Limb (tissue), 2 donors: ENCODE data around the gene AGPAT4.
"Not testable (repeated sequence)": the region's sequence is repeated elsewhere in the genome, so short reads cannot be mapped to it uniquely, and the experiment has no call there.

Experiments used
- DNase-seq, 2 donors: peaks; one replicate each; pipeline ENCODE4 v3.0.0-alpha.2; 2016; ENCODE audit errors: extremely low spot score in 2 of 2

The AGPAT4 gene

DNA sequence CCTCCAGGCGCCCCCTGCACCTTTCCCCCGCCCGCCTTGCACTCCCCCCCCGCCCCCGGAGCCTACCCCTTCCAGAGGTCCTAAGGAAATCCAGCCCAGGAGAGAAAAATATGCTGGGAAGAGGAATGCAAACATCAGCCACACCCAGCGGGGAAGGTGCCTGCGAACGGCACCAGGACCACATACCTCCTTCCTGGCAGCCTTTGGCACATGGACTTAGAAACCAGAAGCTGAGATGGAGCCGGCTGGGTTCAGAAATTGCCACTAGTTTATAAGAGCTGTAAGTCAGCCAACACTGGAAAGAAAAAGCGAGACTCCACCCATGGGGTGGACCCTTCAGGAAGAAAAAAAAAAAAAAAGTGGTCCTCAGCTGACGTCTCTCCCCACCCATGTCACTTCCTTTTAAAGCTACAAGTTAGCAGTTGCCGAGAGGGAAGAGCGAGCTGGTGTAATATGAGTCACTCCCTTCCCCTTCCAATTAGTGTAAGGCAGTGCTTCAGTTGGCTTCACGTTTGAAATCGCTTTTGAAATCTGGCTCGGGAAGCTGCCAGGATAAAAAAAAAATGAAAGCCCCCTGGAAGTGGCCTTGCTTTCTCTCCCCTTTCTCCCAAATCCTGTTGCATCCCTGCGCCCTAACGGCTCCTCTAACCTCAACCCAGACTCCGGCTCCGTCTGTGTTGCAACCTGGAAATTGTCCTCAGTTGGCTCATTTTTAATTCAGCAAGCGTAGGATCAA is at the start of gene AGPAT4:
Gene AGPAT4, minus strand, starts transcription at position 310 of the 736 bp plus-strand sequence. CDS start 41,848 bp downstream, outside the sequence.
- DNase-seq, result peak; percentile 84 to 96

DNA sequence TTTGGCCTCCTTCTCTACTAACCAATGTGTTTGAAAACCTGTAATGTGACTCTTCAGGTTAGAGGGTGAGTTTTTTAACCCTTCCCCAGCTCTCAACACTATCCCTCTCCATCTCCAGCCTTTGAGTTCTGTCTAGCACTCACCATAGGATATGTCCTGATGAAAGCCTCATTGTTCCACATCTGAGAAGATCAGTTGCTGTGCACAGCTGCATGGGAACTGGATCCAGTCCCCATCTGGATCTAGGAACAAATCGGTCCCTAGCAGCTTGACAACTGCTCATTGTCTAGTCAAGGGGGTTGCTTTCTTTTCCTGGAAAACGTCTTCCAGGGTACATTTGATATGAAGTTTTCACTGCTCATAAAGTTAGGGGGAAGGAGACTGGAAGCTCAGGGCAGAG is 45.4 kb upstream of the AGPAT4 start:
- no peak for DNase-seq

DNA sequence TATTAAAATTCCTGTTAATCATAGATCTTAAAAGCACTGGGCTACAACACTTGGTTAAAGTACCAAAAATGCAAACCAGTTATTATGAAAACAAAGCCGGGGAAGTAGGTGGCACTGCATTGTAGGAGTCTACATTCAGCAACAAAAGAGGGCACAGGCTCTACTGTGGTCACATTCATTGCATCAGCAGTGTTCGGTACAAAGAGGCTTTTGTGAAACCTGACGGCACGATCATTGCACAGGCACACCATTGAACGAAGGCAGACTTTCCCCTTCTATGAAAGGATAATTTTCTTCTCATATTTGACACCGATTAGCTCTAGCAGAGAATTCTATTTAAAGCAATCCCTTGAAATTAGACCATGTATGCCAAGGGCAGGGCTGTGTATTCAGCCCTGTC is 44.6 kb upstream of the AGPAT4 start:
- no peak for DNase-seq

- no peak for DNase-seq
These were observed 42.7 kb upstream of the AGPAT4 start for GRCh38 chr6:161316531-161316930.

DNA sequence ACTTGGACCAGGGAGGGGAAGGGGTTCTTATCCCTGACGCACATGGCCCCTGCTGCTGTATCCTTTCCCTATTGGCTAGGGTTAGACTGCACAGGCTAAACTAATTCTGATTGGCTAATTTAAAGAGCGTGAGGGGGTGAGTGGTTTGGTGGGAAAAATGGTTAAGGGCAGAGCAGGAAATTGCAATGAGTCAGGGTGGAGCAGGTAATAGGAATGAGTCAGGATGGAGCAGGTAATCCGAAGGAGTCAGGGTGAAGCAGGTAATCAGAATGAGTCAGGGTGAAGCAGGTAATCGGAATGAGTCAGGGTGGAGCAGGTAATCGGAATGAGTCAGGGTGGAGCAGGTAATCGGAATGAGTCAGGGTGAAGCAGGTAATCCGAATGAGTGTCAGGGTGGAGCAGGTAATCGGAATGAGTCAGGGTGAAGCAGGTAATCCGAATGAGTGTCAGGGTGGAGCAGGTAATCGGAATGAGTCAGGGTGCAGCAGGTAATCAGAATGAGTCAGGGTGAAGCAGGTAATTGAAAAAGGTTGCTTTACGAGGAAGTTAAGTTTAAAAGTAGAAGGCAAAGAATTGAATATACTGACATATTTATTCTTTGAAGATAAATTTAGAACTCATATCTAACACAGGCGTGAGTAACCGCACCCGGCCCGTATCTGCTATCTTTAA is 41.5 kb upstream of the AGPAT4 start:
- not testable (repeated sequence) for DNase-seq

- not testable (repeated sequence) for DNase-seq
These were observed 40.8 kb upstream of the AGPAT4 start for GRCh38 chr6:161314541-161315245.

DNA sequence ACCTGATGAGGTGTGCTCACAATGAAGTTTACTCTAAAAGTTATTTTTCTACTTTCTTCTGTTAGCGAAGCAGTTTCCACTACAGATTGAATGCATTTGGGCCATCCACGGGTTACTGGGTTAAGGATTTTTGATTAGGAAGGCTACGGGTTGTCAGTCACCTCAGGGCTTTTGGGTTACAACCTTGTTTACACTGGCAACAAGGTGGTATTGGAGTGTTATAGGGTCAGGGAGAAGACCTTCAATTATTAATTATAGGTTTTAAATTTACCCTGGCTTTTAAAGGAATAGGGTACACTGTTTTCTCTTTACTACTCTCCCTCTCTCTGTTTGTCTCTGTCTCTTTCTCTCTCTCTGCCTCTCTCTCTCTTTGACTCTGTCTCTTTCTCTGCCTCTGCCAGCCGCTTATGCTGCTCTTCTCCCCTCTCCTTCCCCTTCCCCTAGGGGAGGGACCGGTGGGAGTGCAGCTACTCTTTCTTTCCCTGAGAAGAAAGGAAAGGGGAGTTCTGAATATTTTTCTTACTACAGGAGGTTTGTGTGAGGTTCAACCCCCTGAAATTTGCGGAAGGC is 40.2 kb upstream of the AGPAT4 start:
- no peak for DNase-seq

- not testable (repeated sequence) for DNase-seq
These were observed 39.6 kb upstream of the AGPAT4 start for GRCh38 chr6:161313475-161313874.

DNA sequence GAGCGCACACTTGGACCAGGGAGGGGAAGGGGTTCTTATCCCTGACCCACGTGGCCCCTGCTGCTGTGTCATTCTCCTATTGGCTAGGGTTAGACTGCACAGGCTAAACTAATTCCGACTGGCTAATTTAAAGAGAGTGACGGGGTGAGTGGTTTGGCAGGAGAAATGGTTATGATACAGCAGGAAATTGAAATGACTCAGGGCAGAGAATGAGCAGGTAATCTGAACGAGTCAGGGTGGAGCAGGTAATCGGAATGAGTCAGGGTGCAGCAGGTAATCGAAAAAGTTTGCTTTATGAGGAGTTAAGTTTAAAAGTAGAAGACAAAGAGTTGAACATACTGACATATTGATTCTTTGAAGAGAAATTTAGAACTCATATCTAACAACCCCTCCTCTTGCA is 35.9 kb upstream of the AGPAT4 start:
- not testable (repeated sequence) for DNase-seq

DNA sequence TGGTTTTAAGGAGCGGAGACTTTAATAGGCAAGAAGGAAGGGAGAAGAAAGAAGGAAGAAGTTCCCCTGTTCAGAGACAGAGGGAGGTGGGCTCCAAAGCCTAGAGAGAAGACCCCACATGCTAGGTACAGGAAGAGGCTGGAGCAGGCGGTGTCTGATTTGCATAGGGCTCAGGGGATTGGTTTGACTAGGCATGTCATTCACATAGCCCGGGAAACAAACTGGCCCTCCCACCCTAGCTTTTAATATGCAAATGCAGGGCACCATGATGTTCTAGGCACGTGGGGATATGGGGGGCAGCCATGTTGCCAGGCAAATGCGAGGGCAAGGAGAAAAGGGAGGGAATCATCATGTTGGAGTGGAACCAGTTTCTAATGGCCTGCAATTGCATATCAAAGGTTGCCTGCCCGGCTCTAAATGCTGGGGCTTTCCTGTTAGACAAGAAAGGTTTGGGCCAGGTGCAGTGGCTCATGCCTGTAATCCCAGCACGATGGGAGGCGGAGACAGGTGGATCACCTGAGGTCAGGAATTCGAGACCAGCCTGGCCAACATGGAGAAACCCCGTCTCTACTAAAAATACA is 34.3 kb upstream of the AGPAT4 start:
- no peak for DNase-seq

GRCh38 chr6:161305860-161306259 is 32.0 kb upstream of the AGPAT4 start:
- no peak for DNase-seq

GRCh38 chr6:161303628-161304340 is 29.9 kb upstream of the AGPAT4 start:
- no peak for DNase-seq

GRCh38 chr6:161302949-161303348 is 29.1 kb upstream of the AGPAT4 start:
- no peak for DNase-seq

DNA sequence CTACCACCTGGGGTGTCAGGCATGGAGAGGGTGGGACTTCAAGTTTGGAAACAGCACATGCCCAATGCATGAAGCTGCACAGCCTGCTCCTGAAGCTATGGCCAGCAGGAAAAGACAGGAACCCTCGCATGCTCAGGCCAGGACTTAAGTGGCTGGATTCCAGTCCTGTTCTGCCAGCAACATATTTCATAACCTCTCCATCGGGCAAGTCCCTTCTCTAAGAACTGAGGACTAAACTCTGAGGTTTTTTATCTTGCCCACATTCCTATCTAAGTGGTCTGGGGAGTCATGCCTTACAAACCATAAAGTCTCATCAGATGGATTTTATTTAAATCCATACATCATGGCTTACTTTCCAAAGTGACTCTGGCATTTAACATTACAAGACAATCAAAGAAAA is 27.5 kb upstream of the AGPAT4 start:
- DNase-seq, result no peak

GRCh38 chr6:161300823-161301222 is 27.0 kb upstream of the AGPAT4 start:
- no peak for DNase-seq

GRCh38 chr6:161299726-161300125 is 25.9 kb upstream of the AGPAT4 start:
- no peak for DNase-seq

GRCh38 chr6:161295784-161296183 is 21.9 kb upstream of the AGPAT4 start:
- DNase-seq, result no peak

- no peak for DNase-seq
These were observed 18.9 kb upstream of the AGPAT4 start for GRCh38 chr6:161292650-161293281.

- DNase-seq, result no peak
These were observed 18.3 kb upstream of the AGPAT4 start for GRCh38 chr6:161292145-161292544.

DNA sequence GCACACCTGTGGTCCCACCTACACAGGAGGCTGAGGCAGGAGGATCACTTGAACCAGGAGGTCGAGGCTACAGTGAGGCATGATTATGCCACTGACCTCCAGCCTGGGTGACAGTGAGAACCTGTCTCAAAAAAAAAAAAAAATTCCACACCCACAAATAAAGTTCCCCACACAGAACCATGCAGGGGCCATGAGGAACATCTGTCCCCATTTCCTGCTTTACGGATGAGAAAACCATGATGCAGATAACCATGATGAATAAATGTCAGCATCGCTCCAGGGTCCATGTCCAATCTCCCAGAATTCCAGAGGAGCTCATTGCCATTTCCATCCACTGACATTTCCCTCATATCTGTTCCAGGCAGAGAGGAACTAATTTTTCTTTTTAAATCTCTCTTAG is 16.9 kb upstream of the AGPAT4 start:
- DNase-seq, result no peak

- DNase-seq, result no peak
These were observed 10.8 kb upstream of the AGPAT4 start for GRCh38 chr6:161284653-161285052.
